SK-N-MC (cell line): Measurements from ENCODE around the gene TBC1D20.

Experiments
- EZH2 ChIP-seq: fragments of 200-600 bp; sonication (generic); IDR thresholded peaks from one replicate; pipeline ENCODE4 v1.6.1; 2017; ENCODE audit warnings: antibody characterized with exemption
- FOXP2 ChIP-seq: optimal IDR thresholded peaks from 2 replicates; pipeline ENCODE3; 2011; ENCODE audit warnings: mild to moderate bottlenecking, moderate library complexity; ENCODE audit not compliant: insufficient read depth; ENCODE audit errors: extremely low read length, control extremely low read depth
- POLR2AphosphoS5 ChIP-seq: IDR thresholded peaks from 2 replicates; pipeline ENCODE4 v1.6.1; 2012; ENCODE audit warnings: mild to moderate bottlenecking, low read depth, low read length, borderline replicate concordance

DNA sequence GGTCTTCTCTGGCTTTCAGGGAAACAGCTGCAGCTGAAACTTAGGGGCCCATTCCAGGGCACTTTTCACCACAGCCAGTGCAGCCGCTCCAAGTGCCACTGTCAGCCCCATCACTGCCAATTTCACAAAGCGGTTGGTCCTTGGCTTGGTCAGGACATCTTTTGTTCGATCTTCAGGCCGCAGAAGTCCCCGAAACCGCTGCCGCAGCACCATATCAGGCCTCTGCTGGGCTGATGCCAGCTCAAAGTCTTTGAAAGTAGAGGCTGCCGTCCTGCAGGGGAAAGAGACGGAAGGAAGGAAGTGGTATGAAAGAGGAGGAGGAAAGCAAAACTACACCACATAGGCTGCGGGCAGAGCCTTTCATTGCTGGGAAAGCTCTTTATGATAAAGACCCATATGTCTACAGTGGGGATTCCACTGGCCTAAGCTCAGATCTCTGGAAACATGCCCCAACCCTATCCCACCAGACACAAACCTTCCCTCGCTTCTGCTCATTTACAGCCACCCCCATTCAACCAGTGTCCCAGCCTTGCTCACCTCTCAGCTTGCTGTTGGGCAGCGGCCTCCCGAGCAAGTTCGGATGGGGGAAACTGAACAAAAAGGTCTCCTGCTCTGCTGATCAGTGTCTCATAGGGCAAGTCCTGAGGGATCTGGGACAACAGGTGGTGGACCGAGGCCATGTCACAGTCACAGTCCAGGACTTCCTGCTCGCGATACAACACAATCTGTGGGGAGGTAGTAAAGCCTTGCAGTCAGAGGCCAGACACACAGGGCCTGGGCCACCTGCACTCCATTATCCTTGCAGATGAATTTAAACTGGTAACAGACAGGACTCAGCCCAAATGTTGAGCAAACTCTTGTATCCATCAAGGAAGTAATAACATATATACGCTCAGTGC, 23.5 kb downstream of the TBC1D20 start:
- TF ChIP-seq POLR2AphosphoS5 (no peak), EZH2 (no peak), FOXP2 (no peak)
